HG02678 (cell line): Measurements from ENCODE around the gene CACNA2D3.
"Not testable (repeated sequence)": the region's sequence is repeated elsewhere in the genome, so short reads cannot be mapped to it uniquely, and the experiment has no call there.

Source experiments
- ATAC-seq: cut with Tn5 transposase; IDR thresholded peaks from one replicate; pipeline ENCODE4 v1.9.1; 2021; ENCODE audit warnings: mild to moderate bottlenecking, moderate library complexity; ENCODE audit not compliant: unreplicated experiment

Gene CACNA2D3

GRCh38 chr3:54965746-54966145 is 843.4 kb downstream of the CACNA2D3 start:
- ATAC-seq, result no peak

GRCh38 chr3:54966979-54967378 is 844.6 kb downstream of the CACNA2D3 start:
- ATAC-seq, result no peak

DNA sequence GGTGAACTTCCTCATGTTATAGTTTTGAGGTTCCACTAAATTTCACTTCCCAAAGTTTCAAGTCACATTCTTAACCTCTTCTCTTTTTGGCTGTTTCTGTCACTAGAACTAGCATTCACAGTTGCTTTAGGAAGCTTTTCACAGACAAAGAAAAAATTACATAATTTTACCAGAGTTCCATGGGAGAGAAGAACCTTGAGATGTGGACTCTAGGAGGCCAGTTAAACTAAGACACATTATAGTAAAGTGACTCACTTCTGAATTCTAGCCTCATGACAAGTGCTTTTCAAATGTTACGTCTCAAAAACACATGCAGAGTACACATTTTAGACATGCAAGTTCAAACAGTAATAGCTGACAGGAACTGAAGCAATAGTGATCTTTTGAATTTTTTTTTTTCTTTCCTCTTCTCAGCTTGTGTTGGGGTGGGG is 845.4 kb downstream of the CACNA2D3 start:
- ATAC-seq, result no peak

DNA sequence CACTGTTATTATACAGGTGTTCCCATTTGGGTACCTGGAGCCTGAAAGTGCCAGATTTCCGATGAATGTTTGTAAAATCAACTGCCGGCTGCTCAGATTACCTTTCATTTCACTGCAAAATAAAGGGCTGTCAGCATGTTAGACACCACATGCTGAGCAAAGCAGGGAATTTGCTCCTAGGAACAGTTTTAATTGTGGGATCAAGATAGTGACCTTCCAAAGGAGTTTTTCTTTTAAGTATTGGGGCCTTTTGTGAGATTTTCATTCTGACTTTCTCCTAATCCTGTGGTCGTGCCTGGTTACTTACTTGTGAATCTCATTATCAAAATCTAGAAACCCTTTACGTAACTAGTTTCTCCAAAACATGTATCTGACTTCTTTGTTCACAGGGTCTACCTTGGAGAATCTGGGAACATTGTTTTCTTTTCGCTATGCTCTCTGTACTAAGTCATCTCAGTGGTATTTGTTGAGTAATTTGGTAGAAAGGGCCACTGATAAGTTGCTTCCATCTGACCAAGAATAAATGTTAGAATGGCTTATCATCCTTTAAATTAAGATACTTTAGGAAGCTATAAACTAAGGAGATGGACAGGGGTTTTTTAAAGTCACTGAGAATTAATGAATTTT is 846.3 kb downstream of the CACNA2D3 start:
- no peak for ATAC-seq

- ATAC-seq, result no peak
Measured at GRCh38 chr3:54969652-54970051, 847.3 kb downstream of the CACNA2D3 start.

DNA sequence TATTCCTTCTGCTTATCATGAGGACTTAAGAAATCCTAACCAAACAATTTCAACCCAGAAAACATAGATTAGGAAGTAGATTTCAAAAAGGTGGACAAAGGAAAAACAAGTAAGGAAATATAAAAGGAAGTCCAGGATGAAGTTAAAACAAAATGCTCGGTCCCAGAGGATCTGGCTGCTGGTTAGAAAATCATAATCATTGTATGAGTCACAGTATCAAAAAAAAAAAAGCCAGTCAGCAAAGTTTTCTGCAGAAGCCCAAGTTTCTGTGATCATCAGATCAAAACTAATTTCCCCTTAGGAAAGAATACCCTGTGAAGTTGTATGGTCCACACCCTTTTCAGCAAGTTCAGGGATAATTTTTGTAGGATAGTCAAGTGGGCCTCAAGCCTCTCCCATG is 848.5 kb downstream of the CACNA2D3 start:
- ATAC-seq, result no peak

DNA sequence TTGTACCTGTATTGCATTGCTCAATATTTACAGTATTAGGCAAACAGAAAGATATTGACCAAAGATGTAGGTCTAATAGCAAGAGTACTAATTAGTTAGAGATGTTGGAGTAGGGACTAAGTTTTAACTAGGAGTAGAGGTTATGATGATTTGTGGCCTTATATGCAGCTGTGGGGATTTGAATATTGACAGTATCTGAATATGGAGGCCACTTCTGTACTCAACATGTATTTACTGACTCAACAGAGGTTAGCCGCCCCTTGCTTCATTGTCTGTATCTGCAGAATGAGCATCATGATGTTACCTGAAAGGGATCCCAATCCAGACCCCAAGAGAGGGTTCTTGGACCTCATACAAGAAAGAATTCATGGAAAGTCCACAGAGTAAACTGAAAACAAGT is 855.1 kb downstream of the CACNA2D3 start:
- no peak for ATAC-seq

- ATAC-seq, result not testable (repeated sequence)
Measured at GRCh38 chr3:54977946-54978345, 855.6 kb downstream of the CACNA2D3 start.

DNA sequence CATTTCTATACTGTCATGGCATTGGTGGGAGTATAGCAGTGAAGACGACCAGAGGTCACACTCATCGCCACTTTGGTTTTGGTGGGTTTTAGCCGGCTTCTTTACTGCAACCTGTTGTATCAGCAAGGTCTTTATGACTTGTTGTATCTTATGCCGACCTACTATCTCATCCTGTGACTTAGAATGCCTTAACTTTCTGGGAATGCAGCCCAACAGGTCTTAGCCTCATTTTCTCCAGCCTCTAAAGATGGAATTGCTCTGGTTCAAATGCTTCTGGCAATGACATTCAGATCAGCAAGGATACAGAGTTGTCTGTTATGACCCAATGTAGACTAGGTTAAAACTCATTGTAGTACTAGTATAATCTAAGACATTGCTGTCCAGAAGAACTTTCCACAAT is 860.5 kb downstream of the CACNA2D3 start:
- no peak for ATAC-seq

DNA sequence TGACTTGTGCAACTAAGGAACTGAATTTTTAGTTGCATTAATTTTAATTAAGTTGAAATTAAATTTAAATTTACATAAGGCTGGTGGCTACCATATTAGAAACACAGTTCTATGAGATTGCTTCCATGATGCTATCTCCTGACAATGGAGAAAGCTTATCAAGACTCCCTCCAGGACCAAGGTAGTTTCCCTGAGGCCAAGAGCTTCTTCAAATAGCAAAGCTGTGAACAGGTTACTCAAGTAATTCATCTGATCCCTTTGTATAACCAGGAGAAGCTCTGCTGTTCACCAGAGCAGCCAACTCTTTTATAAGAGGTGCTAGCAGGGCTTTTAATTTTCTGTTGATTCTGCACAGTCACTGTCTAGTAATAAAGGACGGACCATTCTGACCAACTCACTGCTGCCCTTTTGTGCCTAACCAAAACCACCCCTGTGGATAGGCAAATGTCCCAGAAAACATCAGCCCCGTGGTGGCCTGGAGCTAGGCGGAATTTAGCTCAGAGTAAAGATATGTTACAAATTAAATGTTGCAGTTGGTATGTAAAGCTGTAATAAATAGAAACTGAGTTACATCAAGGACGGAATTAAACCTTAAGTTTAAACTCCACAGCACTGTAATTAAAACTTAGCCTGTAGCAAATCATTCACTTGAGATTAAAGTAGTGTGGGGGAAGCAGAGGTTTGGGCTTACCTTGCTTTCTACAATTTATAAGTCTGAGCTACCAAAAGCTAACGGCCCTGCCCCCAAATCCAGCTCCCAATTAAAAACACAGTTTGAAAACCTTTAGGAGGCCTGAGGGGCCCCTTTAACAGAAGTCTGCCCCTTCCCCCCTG is 861.1 kb downstream of the CACNA2D3 start:
- no peak for ATAC-seq

- no peak for ATAC-seq
Measured at GRCh38 chr3:54985856-54986255, 863.5 kb downstream of the CACNA2D3 start.

DNA sequence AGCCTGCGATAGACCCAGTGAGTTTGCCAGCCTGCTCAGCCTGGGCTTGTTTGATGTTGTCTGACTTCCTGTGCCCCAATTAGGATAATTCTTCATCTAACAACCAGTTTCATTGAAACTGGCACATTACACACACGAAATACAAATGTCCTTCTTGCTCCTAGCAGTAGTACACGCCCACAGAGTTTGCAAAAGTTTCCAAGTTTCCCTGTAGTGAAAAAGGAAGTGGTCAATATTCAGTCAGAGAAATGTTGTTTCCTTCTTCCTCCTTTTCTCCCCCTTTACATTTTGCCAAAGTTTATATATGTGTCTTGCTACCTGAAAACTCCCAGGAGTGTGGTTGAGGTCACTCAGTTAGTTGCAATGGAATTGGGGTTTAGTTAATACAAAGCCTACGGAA is 863.9 kb downstream of the CACNA2D3 start:
- ATAC-seq, result no peak

- no peak for ATAC-seq
Measured at GRCh38 chr3:54987719-54988118, 865.4 kb downstream of the CACNA2D3 start.

DNA sequence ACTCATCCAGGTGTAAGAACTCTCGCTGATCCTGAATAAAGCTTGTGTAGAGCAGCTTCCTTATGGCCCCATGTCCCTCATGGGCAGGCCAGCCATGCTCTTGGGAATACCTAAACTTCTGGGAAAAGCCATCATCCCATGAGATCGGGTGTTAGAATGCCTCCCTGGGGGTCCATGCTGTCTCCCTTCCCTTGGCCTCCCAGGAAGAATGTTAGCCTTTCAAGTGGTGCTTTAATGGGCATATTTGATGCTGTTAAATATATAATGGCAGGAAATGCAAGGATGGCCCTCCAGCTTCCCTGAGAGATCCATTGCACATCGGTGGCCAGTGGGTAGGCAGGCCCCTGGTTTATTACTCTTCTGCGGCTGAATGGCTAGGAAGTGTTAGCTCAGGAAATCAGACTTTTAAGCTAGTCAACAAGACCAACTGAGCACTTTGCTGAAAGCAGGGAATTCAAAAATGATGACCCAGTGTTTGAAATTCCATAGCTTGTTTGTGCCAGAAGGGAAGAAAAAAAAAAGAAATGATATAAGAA is 866.0 kb downstream of the CACNA2D3 start:
- ATAC-seq, result no peak

DNA sequence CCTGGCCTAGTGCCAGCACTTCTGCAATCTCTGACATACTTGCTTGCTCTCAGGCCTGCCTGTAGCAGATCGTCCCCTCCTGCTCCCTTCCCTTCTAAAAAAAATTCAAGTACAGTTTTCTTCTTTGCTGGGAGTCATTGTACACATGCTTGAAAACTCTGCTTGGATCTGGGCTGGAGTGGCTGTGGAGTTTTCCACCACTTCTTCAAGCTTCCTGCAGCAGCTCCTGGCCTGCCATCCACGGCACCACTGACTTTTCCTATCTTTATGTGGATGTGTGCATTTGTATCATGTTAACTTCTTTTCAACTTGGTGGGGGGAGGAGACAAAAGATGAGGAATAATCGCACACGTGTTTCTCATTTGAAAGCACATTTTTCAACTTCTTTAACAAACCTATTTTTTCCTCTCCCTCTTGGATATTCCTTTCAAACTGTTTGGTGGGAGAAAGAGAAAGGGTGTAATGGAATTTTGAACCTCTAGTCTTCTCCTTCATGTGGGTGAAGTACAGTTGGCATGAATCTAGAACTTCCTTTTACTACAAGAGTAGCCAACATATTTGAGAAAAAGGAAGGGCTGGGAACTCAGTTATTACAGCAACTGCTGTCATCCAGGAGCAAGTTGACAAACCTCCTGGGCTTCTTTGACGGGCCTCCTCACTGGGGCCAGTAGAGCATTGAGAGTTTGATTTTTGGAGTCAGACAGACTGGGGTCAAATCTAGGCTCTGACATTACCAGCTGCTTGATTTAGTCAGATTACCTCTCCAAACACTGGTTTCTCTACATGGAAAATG is 866.7 kb downstream of the CACNA2D3 start:
- no peak for ATAC-seq

DNA sequence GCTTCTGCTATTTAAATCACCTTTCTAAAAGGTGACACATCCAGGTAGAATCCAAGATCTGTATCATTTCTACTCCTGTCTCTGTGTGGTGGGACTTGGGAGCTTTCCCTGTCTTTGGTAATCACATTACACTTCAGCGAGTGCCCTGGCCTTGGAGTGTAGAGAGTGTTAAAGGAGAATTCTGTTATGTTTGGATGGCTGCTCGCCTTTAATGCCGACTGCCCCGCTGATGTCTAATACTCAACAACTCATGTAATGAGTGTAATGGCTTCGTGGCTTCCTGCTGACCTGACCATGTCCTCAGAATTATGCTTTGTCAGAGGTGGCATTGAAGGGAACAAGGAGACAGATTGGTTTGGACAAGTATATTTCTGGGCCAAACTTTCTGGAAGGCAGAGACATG is 871.8 kb downstream of the CACNA2D3 start:
- ATAC-seq, result no peak

DNA sequence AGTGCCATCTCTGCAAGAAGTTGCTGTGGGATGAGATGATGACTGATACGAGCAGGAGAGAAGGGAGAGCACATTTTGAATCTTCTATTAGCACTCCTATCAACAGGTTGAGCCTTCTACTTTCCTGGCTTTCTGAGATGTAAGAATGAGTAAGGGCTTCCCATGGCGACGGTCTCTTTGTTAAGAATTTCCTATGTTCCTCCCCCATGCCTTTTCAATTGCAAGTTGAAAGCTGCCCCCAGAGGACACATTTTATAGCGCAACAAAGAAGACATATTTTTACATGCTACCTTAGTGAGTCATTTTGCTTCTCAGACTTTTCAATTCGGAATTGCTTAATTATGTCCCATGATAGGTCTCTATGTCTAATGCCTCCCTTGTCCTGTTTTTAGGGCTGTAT is 876.8 kb downstream of the CACNA2D3 start:
- ATAC-seq, result no peak

DNA sequence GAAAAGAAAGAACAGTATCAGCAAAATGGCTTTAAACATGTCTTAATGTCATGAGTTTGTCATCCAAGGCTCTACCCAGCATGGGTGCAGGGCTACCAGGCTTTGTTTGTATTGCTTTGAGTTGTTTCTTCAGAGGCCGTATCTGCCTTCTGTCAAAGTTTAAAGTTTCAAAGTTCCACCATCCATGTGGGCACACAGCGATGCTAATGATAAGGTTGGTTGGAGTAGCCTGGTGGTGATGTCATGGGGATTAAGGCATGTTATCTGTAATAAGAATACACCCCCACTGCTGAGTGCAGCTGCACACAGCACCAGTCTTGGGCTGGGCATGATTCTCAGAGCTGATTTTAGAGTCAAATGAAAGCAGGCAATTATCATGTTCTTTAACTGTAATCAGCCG is 877.5 kb downstream of the CACNA2D3 start:
- ATAC-seq, result no peak

GRCh38 chr3:55000546-55000945 is 878.2 kb downstream of the CACNA2D3 start:
- ATAC-seq, result no peak

DNA sequence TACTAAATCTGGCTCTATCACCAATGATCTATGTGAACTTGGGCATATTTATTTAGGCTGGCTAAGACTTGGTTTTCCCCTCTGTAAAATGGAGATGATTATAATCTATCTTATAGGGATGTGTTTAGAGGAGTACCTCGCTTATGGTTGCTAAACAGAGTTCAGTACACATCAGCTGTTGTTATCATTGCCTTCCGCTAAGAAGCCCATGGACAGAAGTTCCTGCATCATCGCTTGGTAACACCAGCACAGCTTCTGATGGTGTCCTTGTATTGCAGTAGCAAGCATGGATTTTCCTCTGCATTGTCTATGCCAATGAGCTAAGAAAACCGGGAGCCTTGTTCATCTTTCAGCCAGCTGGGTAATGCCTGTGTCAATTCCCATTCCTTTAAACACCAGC is 878.6 kb downstream of the CACNA2D3 start:
- no peak for ATAC-seq

DNA sequence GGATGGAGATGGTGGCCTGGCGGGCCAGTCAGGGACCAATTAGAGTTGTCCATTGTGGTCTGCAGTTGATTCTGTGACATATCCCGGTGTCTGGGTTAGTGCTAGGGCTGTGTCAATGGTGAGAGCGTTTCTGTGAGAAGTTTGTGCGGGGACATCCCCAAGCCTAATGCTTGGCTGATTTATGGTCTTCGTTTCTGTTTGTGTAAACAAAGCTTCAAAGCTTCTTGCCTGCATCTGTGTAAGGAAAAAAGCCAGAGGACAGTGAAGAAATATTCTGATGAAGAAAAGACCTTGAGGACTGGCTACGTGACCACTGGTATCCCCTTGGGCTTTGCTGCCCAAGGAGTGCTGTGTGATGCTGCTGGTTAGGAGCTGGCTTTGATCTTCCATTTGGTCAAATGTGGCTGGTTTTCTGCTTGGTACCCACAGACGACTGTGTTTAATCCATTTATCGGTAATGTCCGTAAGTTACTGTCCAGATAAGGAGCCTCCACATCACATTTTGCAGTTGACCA is 880.1 kb downstream of the CACNA2D3 start:
- no peak for ATAC-seq
